DOHH2 (cell line): Measurements from ENCODE around the gene LTA4H.
A peak's percentile ranks its signal among the peaks of the same experiment; 100 is the strongest.

Experiments
- H3F3A ChIP-seq: fragments of 200-600 bp; sonication (generic), shearing (Covaris generic); 2 replicates; pipeline ENCODE4 v1.6.0; 2016; ENCODE audit warnings: antibody characterized with exemption, mild to moderate bottlenecking; ENCODE audit not compliant: control insufficient read depth, insufficient read depth
- H3K27ac ChIP-seq: fragments of 200-600 bp; sonication (generic); 2 replicates; pipeline ENCODE4 v1.5.1; 2014; ENCODE audit warnings: low read depth, mild to moderate bottlenecking, low read length, moderate library complexity
- H3K27me3 ChIP-seq: fragments of 200-600 bp; sonication (generic); 2 replicates; pipeline ENCODE4 v1.6.1; 2014; ENCODE audit warnings: mild to moderate bottlenecking, low read length, mixed read lengths; ENCODE audit not compliant: control insufficient read depth
- H3K36me3 ChIP-seq: fragments of 200-600 bp; sonication (generic); 2 replicates; pipeline ENCODE4 v1.6.1; 2014; ENCODE audit warnings: mild to moderate bottlenecking, low read length, moderate library complexity, mixed read lengths; ENCODE audit not compliant: control insufficient read depth
- H3K4me1 ChIP-seq: fragments of 200-600 bp; sonication (generic); 2 replicates; pipeline ENCODE4 v1.6.1; 2014; ENCODE audit warnings: mild to moderate bottlenecking, low read length, mixed read lengths; ENCODE audit not compliant: control insufficient read depth
- H3K4me2 ChIP-seq: fragments of 200-600 bp; sonication (generic); 2 replicates; pipeline ENCODE4 v1.6.0; 2014; ENCODE audit warnings: mild to moderate bottlenecking, low read length, moderate library complexity
- H3K4me3 ChIP-seq: fragments of 200-600 bp; sonication (generic); 2 replicates; pipeline ENCODE4 v1.5.1; 2014; ENCODE audit warnings: mild to moderate bottlenecking, low read length, mixed read lengths
- H3K79me2 ChIP-seq: fragments of 200-600 bp; sonication (generic); 2 replicates; pipeline ENCODE4 v1.6.1; 2014; ENCODE audit warnings: mild to moderate bottlenecking, low read length, mixed read lengths; ENCODE audit not compliant: control insufficient read depth
- H3K9me2 ChIP-seq: fragments of 200-600 bp; sonication (generic); replicated peaks from 2 replicates; pipeline ENCODE4 v1.6.1; 2014; ENCODE audit warnings: mild to moderate bottlenecking, low read length, mixed read lengths; ENCODE audit not compliant: control insufficient read depth
- H3K9me3 ChIP-seq: fragments of 200-600 bp; sonication (generic); 2 replicates; pipeline ENCODE4 v1.6.1; 2014; ENCODE audit warnings: antibody characterized with exemption, low read length, mixed read lengths; ENCODE audit not compliant: control insufficient read depth, insufficient read depth
- H4K20me1 ChIP-seq: fragments of 200-600 bp; sonication (generic); 2 replicates; pipeline ENCODE4 v1.6.0; 2014; ENCODE audit warnings: low read depth, mild to moderate bottlenecking, antibody characterized with exemption, low read length, moderate library complexity; ENCODE audit not compliant: control insufficient read depth, insufficient read depth
- CTCF ChIP-seq: fragments of 200-600 bp; sonication (generic); IDR thresholded peaks from one replicate; pipeline ENCODE4 v1.5.1; 2014; ENCODE audit warnings: antibody characterized with exemption, mild to moderate bottlenecking, low read depth, low read length; ENCODE audit not compliant: poor library complexity, severe bottlenecking
- EZH2phosphoT487 ChIP-seq: fragments of 200-600 bp; sonication (generic); IDR thresholded peaks from 2 replicates; pipeline ENCODE4 v1.6.1; 2017; ENCODE audit warnings: borderline replicate concordance, mild to moderate bottlenecking, antibody characterized with exemption, low read length, moderate library complexity, mixed read lengths

The LTA4H gene

GRCh38 chr12:95975491-95975890, 59.9 kb downstream of the LTA4H start:
- H3K4me1 ChIP-seq: peaks cover 22% of the 10 kb centered on the region
- no peak overlapping the region for H3K4me3 ChIP-seq
- H3K9me2 ChIP-seq: no peaks in the 10 kb centered on the region
- H3K9me3 ChIP-seq: no peaks in the 10 kb centered on the region
- no peak overlapping the region for H3K27ac ChIP-seq
- H3K36me3 ChIP-seq: no peaks in the 10 kb centered on the region
- H3K27me3 ChIP-seq: no peaks in the 10 kb centered on the region
- H4K20me1 ChIP-seq: no peaks in the 10 kb centered on the region
- TF ChIP-seq EZH2phosphoT487: no peak
- TF ChIP-seq CTCF: no peak
- H3K79me2 ChIP-seq: no peaks in the 10 kb centered on the region
- no peak overlapping the region for H3K4me2 ChIP-seq
- no peaks in the 10 kb centered on the region for H3F3A ChIP-seq

- Histone ChIP-seq H3K4me1 (peaks cover 22% of the 10 kb centered on the region), H4K20me1 (no peaks in the 10 kb centered on the region), H3K4me2 (peak overlapping the region; percentile 47), H3K36me3 (no peaks in the 10 kb centered on the region), H3K4me3 (peak overlapping the region; percentile 30), H3K79me2 (no peaks in the 10 kb centered on the region), H3K9me3 (no peaks in the 10 kb centered on the region), H3K9me2 (no peaks in the 10 kb centered on the region), H3F3A (no peaks in the 10 kb centered on the region), H3K27me3 (no peaks in the 10 kb centered on the region), H3K27ac (no peak overlapping the region)
- TF ChIP-seq CTCF: no peak
- no peak for TF ChIP-seq EZH2phosphoT487
Measured at GRCh38 chr12:95974358-95974757, 61.0 kb downstream of the LTA4H start.

GRCh38 chr12:95972832-95973456, 62.4 kb downstream of the LTA4H start:
- no peaks in the 10 kb centered on the region for H3K9me2 ChIP-seq
- peaks cover 22% of the 10 kb centered on the region for H3K4me1 ChIP-seq
- H3K4me3 ChIP-seq: no peak overlapping the region
- H3K27ac ChIP-seq: no peak overlapping the region
- H4K20me1 ChIP-seq: no peaks in the 10 kb centered on the region
- no peaks in the 10 kb centered on the region for H3K36me3 ChIP-seq
- no peaks in the 10 kb centered on the region for H3K9me3 ChIP-seq
- no peaks in the 10 kb centered on the region for H3F3A ChIP-seq
- no peaks in the 10 kb centered on the region for H3K27me3 ChIP-seq
- no peak overlapping the region for H3K4me2 ChIP-seq
- no peaks in the 10 kb centered on the region for H3K79me2 ChIP-seq
- TF ChIP-seq CTCF (no peak), EZH2phosphoT487 (no peak)
